C4-2B (cell line): Measurements from ENCODE around the gene CCN2.
"Not testable (repeated sequence)": the region's sequence is repeated elsewhere in the genome, so short reads cannot be mapped to it uniquely, and the experiment has no call there.

Source experiments
- H3K27ac ChIP-seq: fragments of 450-650 bp; 2 replicates; pipeline ENCODE4 v1.5.1; 2017
- CTCF ChIP-seq: fragments of 450-650 bp; conservative IDR thresholded peaks from 2 replicates; pipeline ENCODE4 v1.5.1; 2017; ENCODE audit warnings: mild to moderate bottlenecking
- ZFX ChIP-seq: fragments of 450-650 bp; IDR thresholded peaks from 2 replicates; pipeline ENCODE4 v1.6.1; 2017

Gene CCN2

GRCh38 chr6:131910956-131911355 lies 40.2 kb downstream of the CCN2 start:
- TF ChIP-seq ZFX (no peak), CTCF (no peak)
- no peak overlapping the region for H3K27ac ChIP-seq

GRCh38 chr6:131910219-131910589 lies 41.0 kb downstream of the CCN2 start:
- TF ChIP-seq CTCF = peak; percentile 64
- no peak for TF ChIP-seq ZFX
- no peak overlapping the region for H3K27ac ChIP-seq

GRCh38 chr6:131909408-131910218 lies 41.6 kb downstream of the CCN2 start:
- no peak overlapping the region for H3K27ac ChIP-seq
- TF ChIP-seq CTCF (peak; percentile 85), ZFX (no peak)

GRCh38 chr6:131908787-131909186 lies 42.4 kb downstream of the CCN2 start:
- H3K27ac ChIP-seq = not testable (repeated sequence)

- not testable (repeated sequence) for H3K27ac ChIP-seq
Measured at GRCh38 chr6:131903734-131904133, 47.4 kb downstream of the CCN2 start.

GRCh38 chr6:131901326-131901873 lies 49.8 kb downstream of the CCN2 start:
- H3K27ac ChIP-seq = not testable (repeated sequence)

- no peak overlapping the region for H3K27ac ChIP-seq
- TF ChIP-seq CTCF (no peak), ZFX (no peak)
Measured at GRCh38 chr6:131900231-131900630, 50.9 kb downstream of the CCN2 start.

GRCh38 chr6:131898718-131899117 lies 52.5 kb downstream of the CCN2 start:
- no peak overlapping the region for H3K27ac ChIP-seq
- TF ChIP-seq ZFX (no peak), CTCF (no peak)
